Endothelial cell of hepatic sinusoid (primary cell): Measurements from ENCODE around the gene ARPP21.
"Not testable (repeated sequence)": the region's sequence is repeated elsewhere in the genome, so short reads cannot be mapped to it uniquely, and the experiment has no call there.

Experiments
- in situ Hi-C: cut with HindIII; loops from 2 replicates; pipeline ENCODE4 v1.10.0; 2017; ENCODE audit warnings: low sequenced_read_pairs

ARPP21 gene

GRCh38 chr3:35639254-35640186 lies at the start of gene ARPP21:
Gene ARPP21, plus strand, starts transcription at chr3:35639525. Its CDS starts 42,227 bp downstream, at chr3:35681752.
- in situ Hi-C loops = no loop called here

GRCh38 chr3:35592589-35593295 lies 46.6 kb upstream of the ARPP21 start:
- in situ Hi-C loops = no loop called here

- in situ Hi-C loops = no loop called here
Observed at GRCh38 chr3:35594739-35595138, 44.6 kb upstream of the ARPP21 start.

GRCh38 chr3:35596335-35596995 lies 42.9 kb upstream of the ARPP21 start:
- in situ Hi-C loops = no loop called here

GRCh38 chr3:35597490-35597889 lies 41.8 kb upstream of the ARPP21 start:
- in situ Hi-C loops = no loop called here

GRCh38 chr3:35598804-35599203 lies 40.5 kb upstream of the ARPP21 start:
- in situ Hi-C loops = no loop called here

- in situ Hi-C loops = no loop called here
Observed at GRCh38 chr3:35601959-35602358, 37.4 kb upstream of the ARPP21 start.

- in situ Hi-C loops = no loop called here
Observed at GRCh38 chr3:35602395-35602936, 36.9 kb upstream of the ARPP21 start.

GRCh38 chr3:35616346-35616745 lies 23.0 kb upstream of the ARPP21 start:
- in situ Hi-C loops = no loop called here

GRCh38 chr3:35617370-35617769 lies 22.0 kb upstream of the ARPP21 start:
- in situ Hi-C loops = no loop called here

- in situ Hi-C loops = not testable (repeated sequence)
Observed at GRCh38 chr3:35620238-35620637, 19.1 kb upstream of the ARPP21 start.

- in situ Hi-C loops = loop anchor here (5.0 kb wide), 1 partner anchor 83 kb away; no protein-coding TSS in a partner anchor
Observed at GRCh38 chr3:35624698-35625097, 14.6 kb upstream of the ARPP21 start.

- in situ Hi-C loops = no loop called here
Observed at GRCh38 chr3:35633332-35634124, 5.8 kb upstream of the ARPP21 start.

- in situ Hi-C loops = no loop called here
Observed at GRCh38 chr3:35635407-35635806, 3.9 kb upstream of the ARPP21 start.

- in situ Hi-C loops = no loop called here
Observed at GRCh38 chr3:35635926-35636683, 3.2 kb upstream of the ARPP21 start.

GRCh38 chr3:35638251-35638979 lies 910 bp upstream of the ARPP21 start:
- in situ Hi-C loops = no loop called here

GRCh38 chr3:35638980-35639253 lies 408 bp upstream of the ARPP21 start:
- in situ Hi-C loops = no loop called here

GRCh38 chr3:35640190-35641165 lies 1.2 kb downstream of the ARPP21 start:
- in situ Hi-C loops = no loop called here
